ENCODE results near the gene UBL7.

Gene UBL7

DNA sequence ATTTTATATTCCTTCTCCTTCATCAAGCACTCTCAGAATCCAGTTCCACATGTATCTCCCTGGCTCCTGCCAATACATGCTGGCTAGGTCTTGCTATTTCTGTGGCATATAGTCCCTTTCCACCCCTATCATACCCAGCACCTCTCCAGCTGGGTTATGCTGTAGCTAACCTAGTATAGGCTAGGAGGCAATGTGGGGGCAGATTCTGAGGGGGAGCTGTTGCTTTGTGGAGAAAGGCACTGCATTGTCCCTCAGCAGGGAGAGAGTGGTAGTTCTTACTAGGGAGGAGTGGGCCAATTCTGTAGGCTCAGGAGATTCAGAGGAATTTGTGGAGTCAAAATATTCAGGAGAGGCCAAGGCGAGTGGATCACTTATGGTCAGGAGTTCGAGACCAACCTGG is 39.4 kb upstream of the UBL7 start:
- no peak for DNase-seq (ENCODE audit: low read depth)
- no peak for TF ChIP-seq CTCF (IDR thresholded peaks at IDR 0.05; ENCODE audit: control insufficient read depth, insufficient read depth, low read depth, low read length, missing control alignments)

GRCh38 chr15:74499366-74499765 is 38.4 kb upstream of the UBL7 start:
- no peak for TF ChIP-seq CTCF (IDR thresholded peaks at IDR 0.05; ENCODE audit: control insufficient read depth, insufficient read depth, low read depth, low read length, missing control alignments)
- DNase-seq (ENCODE audit: low read depth), result no peak

More for the DNA sequence above, 39.4 kb upstream of the UBL7 start:
- no peak overlapping the region for H3K4me3 ChIP-seq (ENCODE audit: control insufficient read depth, low read depth, low read length)

DNA sequence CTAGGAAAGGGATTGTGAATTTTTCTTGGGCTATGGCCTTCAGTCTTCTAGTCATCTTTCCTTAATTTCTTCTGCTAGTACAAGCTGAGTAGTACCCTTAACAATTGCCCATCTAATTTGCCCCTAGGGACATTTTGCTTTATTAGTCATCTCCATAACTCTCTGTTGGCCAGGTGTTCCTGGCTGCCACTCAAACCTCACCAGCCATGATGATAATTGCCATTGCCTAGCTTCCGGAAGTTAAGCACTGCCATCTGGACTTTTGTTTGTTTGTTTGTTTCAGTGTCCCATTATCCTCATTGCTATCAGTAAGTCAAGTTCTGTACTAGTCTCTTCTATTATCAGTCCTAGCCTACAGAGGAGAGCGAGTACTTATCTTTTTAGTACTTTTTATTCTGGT is 36.6 kb upstream of the UBL7 start:
- DNase-seq (ENCODE audit: low read depth), result no peak
- no peak for TF ChIP-seq CTCF (IDR thresholded peaks at IDR 0.05; ENCODE audit: control insufficient read depth, insufficient read depth, low read depth, low read length, missing control alignments)
- H3K4me3 ChIP-seq (ENCODE audit: control insufficient read depth, low read depth, low read length), result no peak overlapping the region

More at GRCh38 chr15:74499366-74499765, 38.4 kb upstream of the UBL7 start:
- no peak overlapping the region for H3K4me3 ChIP-seq (ENCODE audit: control insufficient read depth, low read depth, low read length)

DNA sequence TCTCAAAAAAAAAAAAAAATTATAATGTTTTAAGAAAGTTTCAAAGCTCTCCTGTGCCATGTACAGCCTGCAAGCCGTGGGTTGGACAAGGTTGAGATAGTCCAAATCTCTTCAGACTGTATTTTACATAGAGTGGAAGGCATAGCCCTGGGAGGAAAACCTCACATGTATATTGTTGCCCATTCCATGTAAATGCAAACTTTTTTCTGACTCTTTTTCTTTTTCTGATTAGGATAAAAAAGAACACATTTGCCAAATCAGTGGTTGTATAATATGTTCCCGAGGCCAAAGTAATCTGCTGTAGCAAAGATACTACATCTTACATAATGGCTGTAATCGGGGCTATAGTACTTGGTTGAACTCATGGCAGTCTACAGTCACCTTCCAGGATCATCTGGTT is 35.7 kb upstream of the UBL7 start:
- DNase-seq (ENCODE audit: low read depth), result no peak
- no peak for TF ChIP-seq CTCF (IDR thresholded peaks at IDR 0.05; ENCODE audit: control insufficient read depth, insufficient read depth, low read depth, low read length, missing control alignments)

DNA sequence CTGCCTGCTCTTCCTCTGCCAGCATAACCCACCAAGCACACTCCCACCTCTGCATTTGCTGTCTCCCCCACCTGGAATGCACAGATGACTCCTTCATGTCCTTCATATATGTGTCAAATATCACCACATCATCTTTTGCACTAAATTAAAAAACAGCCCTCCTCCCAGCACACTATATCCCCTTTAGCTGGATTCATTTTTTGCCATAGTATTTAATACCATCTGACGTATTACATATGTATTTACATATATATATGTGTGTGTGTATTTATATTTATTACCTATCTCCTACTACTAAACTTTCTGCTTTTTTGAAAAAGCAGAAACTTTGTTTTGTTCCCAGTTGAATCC is 29.4 kb upstream of the UBL7 start:
- DNase-seq (ENCODE audit: low read depth), result no peak
- H3K4me3 ChIP-seq (ENCODE audit: control insufficient read depth, low read depth, low read length), result no peak overlapping the region
- no peak for TF ChIP-seq CTCF (IDR thresholded peaks at IDR 0.05; ENCODE audit: control insufficient read depth, insufficient read depth, low read depth, low read length, missing control alignments)

More for the DNA sequence above, 35.7 kb upstream of the UBL7 start:
- H3K4me3 ChIP-seq (ENCODE audit: control insufficient read depth, low read depth, low read length), result no peak overlapping the region

DNA sequence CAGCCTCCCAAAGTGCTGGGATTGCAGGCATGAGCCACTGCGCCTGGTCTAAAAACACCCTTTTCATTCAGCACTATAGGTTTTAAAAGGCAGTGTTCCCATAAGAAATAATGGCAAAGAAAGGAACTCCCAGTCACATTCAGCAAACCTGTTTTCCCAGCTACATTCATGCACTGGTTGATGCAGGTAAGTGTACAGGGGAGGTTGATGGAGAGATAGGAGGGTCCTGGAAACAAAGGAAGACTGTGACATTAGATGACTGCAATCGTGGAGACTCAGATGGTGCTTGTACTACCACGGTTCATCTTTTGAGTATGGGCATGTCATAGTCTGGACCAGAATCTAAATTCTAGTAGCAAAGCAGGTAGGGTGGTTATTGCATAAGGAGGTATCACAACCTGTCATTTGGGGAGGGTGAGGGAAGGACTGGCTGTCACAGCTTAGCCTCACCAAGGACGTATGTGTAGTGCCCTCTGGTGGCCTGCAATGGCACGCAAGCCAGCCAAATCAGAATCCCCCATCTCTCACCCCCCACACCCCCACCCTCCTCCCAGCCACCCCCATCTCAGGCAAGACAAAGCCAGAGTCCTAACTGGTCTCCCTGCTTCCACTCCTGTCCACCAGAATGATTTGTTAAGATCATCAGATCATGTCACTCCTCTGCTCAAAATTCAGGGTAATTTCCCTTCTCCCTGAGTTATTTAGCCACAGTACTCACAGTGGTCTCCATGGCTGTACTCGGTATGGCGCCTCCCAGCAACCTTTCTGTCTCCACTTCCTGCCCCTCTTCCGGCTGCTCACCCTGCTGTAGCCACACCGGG is 28.8 kb upstream of the UBL7 start:
- H3K4me3 ChIP-seq (ENCODE audit: control insufficient read depth, low read depth, low read length), result no peak overlapping the region
- peak; percentile 70 for TF ChIP-seq CTCF (IDR thresholded peaks at IDR 0.05; ENCODE audit: control insufficient read depth, insufficient read depth, low read depth, low read length, missing control alignments)
- no peak for DNase-seq (ENCODE audit: low read depth)
